Hepatocyte (in vitro differentiated cells): ENCODE results near the gene C7orf25. TPM values are rescaled to one million over a fixed set of nuclear protein-coding genes. Genes with fewer than 3 reads are reported as not detected.

Experiments
- DNase-seq: peaks from one replicate; pipeline ENCODE4 v3.0.0-alpha.2; 2016; ENCODE audit warnings: low spot score
- H2AFZ ChIP-seq: fragments of 200-600 bp; sonication (generic); 2 replicates; pipeline ENCODE4 v1.6.0; 2016; ENCODE audit warnings: antibody characterized with exemption, mild to moderate bottlenecking
- H3K27ac ChIP-seq: fragments of 200-600 bp; sonication (generic); 2 replicates; pipeline ENCODE4 v1.5.1; 2016; ENCODE audit warnings: mild to moderate bottlenecking
- H3K27me3 ChIP-seq: fragments of 200-600 bp; sonication (generic); 2 replicates; pipeline ENCODE4 v1.6.1; 2016
- H3K36me3 ChIP-seq: fragments of 200-600 bp; sonication (generic); replicated peaks from 2 replicates; pipeline ENCODE4 v1.5.1; 2016; ENCODE audit warnings: low read depth; ENCODE audit not compliant: insufficient read depth
- H3K4me1 ChIP-seq: fragments of 200-600 bp; sonication (generic); 2 replicates; pipeline ENCODE4 v1.5.1; 2016; ENCODE audit warnings: mild to moderate bottlenecking, moderate library complexity; ENCODE audit not compliant: insufficient read depth
- H3K4me2 ChIP-seq: fragments of 200-600 bp; sonication (generic); 2 replicates; pipeline ENCODE4 v1.6.0; 2016
- H3K4me3 ChIP-seq: fragments of 200-600 bp; sonication (generic); 2 replicates; pipeline ENCODE4 v1.5.1; 2016; ENCODE audit warnings: mild to moderate bottlenecking
- H3K79me2 ChIP-seq: fragments of 200-600 bp; sonication (generic); 2 replicates; pipeline ENCODE4 v1.6.0; 2017; ENCODE audit warnings: mild to moderate bottlenecking
- H3K9me2 ChIP-seq: fragments of 200-600 bp; sonication (generic); replicated peaks from 2 replicates; pipeline ENCODE4 v1.6.0; 2017; ENCODE audit warnings: mild to moderate bottlenecking; ENCODE audit not compliant: insufficient read depth
- H3K9me3 ChIP-seq: fragments of 200-600 bp; sonication (generic); 2 replicates; pipeline ENCODE4 v1.5.1; 2016; ENCODE audit warnings: low read depth, mild to moderate bottlenecking
- H4K20me1 ChIP-seq: fragments of 200-600 bp; sonication (generic); 2 replicates; pipeline ENCODE4 v1.6.0; 2016; ENCODE audit warnings: mild to moderate bottlenecking; ENCODE audit not compliant: insufficient read depth, poor library complexity, severe bottlenecking
- CTCF ChIP-seq: fragments of 200-600 bp; sonication (generic); IDR thresholded peaks from 2 replicates; pipeline ENCODE4 v1.5.1; 2016; ENCODE audit warnings: antibody characterized with exemption, mild to moderate bottlenecking; ENCODE audit not compliant: poor library complexity
- EZH2 ChIP-seq: fragments of 200-600 bp; sonication (generic); IDR thresholded peaks from 2 replicates; pipeline ENCODE4 v1.6.1; 2016; ENCODE audit warnings: antibody characterized with exemption, mild to moderate bottlenecking, borderline replicate concordance
- EZH2phosphoT487 ChIP-seq: fragments of 200-600 bp; sonication (generic); IDR thresholded peaks from one replicate; pipeline ENCODE4 v1.6.1; 2018; ENCODE audit warnings: antibody characterized with exemption, mild to moderate bottlenecking, low read depth, moderate library complexity; ENCODE audit not compliant: unreplicated experiment, severe bottlenecking
- WGBS: methylation state at CpG from one replicate; pipeline ENCODE4 v1.1.6; 2016; ENCODE audit warnings: low lambda C conversion rate; ENCODE audit errors: missing lambda C conversion rate; 5-methylcytosine and 5-hydroxymethylcytosine counted together
- polyA plus RNA-seq: library from polyadenylated mRNA; unstranded; fragments of >200 nt; fragmentation: Nextera tagmentation; extraction: Ambion mirVana; gene quantifications from 2 replicates; pipeline ENCODE4 v1.2.1, GENCODE V29; 2016
- total RNA-seq: library from RNA; depleted of rRNA; stranded (reverse); fragments of >200 nt; gene quantifications from 2 replicates; pipeline ENCODE4 v1.2.3, GENCODE V29; 2014

C7orf25 gene
- total and polyA plus RNA-seq, 2 experiments from 2014 or later = 2.4 to 5.9 TPM

DNA sequence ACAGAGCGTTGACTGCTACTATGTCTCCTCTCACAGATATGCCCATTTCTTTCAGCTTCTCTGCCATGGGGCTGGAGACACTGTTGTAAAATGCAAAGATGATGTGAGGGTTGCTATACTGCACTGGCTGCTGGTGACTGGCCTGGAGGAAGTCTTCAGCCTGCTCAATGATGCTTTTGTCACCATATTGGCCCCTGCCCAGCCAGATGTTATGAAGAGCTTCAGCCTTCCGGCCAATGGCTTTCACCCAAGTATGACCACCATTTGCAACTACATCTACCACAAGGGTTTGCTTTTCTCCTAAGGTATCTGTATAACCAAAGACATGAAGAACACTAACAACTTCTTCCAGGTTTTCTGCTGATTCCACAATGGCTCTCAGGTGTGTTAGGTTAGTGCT is 1.6 kb downstream of the C7orf25 start:
- TF ChIP-seq CTCF (no peak), EZH2phosphoT487 (no peak), EZH2 (no peak)

GRCh38 chr7:42907316-42907715 is 4.6 kb downstream of the C7orf25 start:
- no peak for TF ChIP-seq EZH2
- no peak for TF ChIP-seq EZH2phosphoT487
- no peak for TF ChIP-seq CTCF
- H3K36me3 ChIP-seq = no peaks in the 10 kb centered on the region
- H3K4me3 ChIP-seq = no peak overlapping the region
- no peaks in the 10 kb centered on the region for H4K20me1 ChIP-seq
- peaks cover 24% of the 10 kb centered on the region for H3K4me1 ChIP-seq
- H3K9me2 ChIP-seq = no peaks in the 10 kb centered on the region
- H3K27ac ChIP-seq = no peak overlapping the region
- H3K9me3 ChIP-seq = no peaks in the 10 kb centered on the region
- no peak for DNase-seq
- H3K4me2 ChIP-seq = no peak overlapping the region
- no peaks in the 10 kb centered on the region for H3K27me3 ChIP-seq
- peaks cover 22% of the 10 kb centered on the region for H3K79me2 ChIP-seq
- no peak overlapping the region for H2AFZ ChIP-seq

More for the DNA sequence above, 1.6 kb downstream of the C7orf25 start:
- H3K4me2 ChIP-seq = peak overlapping the region; percentile 81
- peaks cover 25% of the 10 kb centered on the region for H3K4me1 ChIP-seq
- no peak overlapping the region for H2AFZ ChIP-seq
- peak overlapping the region; percentile 90 for H3K4me3 ChIP-seq
- H4K20me1 ChIP-seq = no peaks in the 10 kb centered on the region
- H3K36me3 ChIP-seq = no peaks in the 10 kb centered on the region
- H3K27me3 ChIP-seq = no peaks in the 10 kb centered on the region
- DNase-seq = no peak
- H3K79me2 ChIP-seq = peaks cover 22% of the 10 kb centered on the region
- no peaks in the 10 kb centered on the region for H3K9me3 ChIP-seq
- WGBS = 97% methylated on average over 2 of the region's 2 CpGs
- H3K27ac ChIP-seq = peak overlapping the region; percentile 82
- H3K9me2 ChIP-seq = no peaks in the 10 kb centered on the region

DNA sequence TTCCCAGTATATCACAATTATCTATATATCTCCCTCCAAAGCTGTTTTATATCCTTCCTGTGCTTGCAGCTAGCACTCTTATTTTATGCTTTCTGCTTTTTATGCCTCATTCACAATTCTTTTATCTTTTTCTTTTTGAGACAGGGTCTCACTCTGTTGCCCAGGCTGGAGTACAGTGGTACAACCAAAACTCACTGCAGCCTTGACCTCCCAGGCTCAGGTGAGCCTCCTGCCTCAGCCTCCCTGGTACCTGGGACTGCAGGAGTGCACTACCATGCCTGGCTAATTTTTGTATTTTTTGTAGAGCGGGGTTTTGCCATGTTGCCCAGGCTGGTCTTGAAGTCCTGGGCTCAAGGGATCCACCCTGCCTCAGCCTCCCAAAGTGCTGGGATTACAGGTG is 5.7 kb downstream of the C7orf25 start:
- H4K20me1 ChIP-seq = no peaks in the 10 kb centered on the region
- WGBS = 95% methylated on average over 1 of the region's 1 CpG
- no peaks in the 10 kb centered on the region for H3K9me3 ChIP-seq
- H3K9me2 ChIP-seq = no peaks in the 10 kb centered on the region
- no peak overlapping the region for H3K4me3 ChIP-seq
- no peak overlapping the region for H3K4me2 ChIP-seq
- H2AFZ ChIP-seq = no peak overlapping the region
- H3K27me3 ChIP-seq = no peaks in the 10 kb centered on the region
- H3K27ac ChIP-seq = no peak overlapping the region
- peaks cover 22% of the 10 kb centered on the region for H3K4me1 ChIP-seq
- no peak for DNase-seq
- H3K79me2 ChIP-seq = peaks cover 20% of the 10 kb centered on the region
- TF ChIP-seq CTCF = no peak
- no peak for TF ChIP-seq EZH2
- no peak for TF ChIP-seq EZH2phosphoT487
- H3K36me3 ChIP-seq = no peaks in the 10 kb centered on the region

GRCh38 chr7:42902331-42902730 is 9.5 kb downstream of the C7orf25 start:
- H4K20me1 ChIP-seq = no peaks in the 10 kb centered on the region
- peaks cover 2% of the 10 kb centered on the region for H3K79me2 ChIP-seq
- WGBS = 58% methylated on average over 3 of the region's 3 CpGs
- H3K27me3 ChIP-seq = no peaks in the 10 kb centered on the region
- no peaks in the 10 kb centered on the region for H3K4me1 ChIP-seq
- no peak overlapping the region for H2AFZ ChIP-seq
- no peaks in the 10 kb centered on the region for H3K9me3 ChIP-seq
- no peak overlapping the region for H3K4me3 ChIP-seq
- no peak overlapping the region for H3K27ac ChIP-seq
- TF ChIP-seq CTCF = no peak
- TF ChIP-seq EZH2phosphoT487 = no peak
- TF ChIP-seq EZH2 = no peak
- H3K4me2 ChIP-seq = no peak overlapping the region
- H3K36me3 ChIP-seq = no peaks in the 10 kb centered on the region
- no peak for DNase-seq
- no peaks in the 10 kb centered on the region for H3K9me2 ChIP-seq
